GM12878 (cell line): ENCODE data around the gene GNB3. TPM values are rescaled to one million over a fixed set of nuclear protein-coding genes. Genes with fewer than 3 reads are reported as not detected.

Source experiments
- BCL3 ChIP-seq: IDR thresholded peaks from 2 replicates; pipeline ENCODE4 v1.6.1; 2011; ENCODE audit warnings: borderline replicate concordance, low read depth, mild to moderate bottlenecking, moderate library complexity, low read length; ENCODE audit not compliant: insufficient read depth, poor library complexity, severe bottlenecking
- BMI1 ChIP-seq: fragments of 450-650 bp; IDR thresholded peaks from 2 replicates; pipeline ENCODE4 v1.6.1; 2016; ENCODE audit warnings: mild to moderate bottlenecking, moderate library complexity, borderline replicate concordance
- BRCA1 ChIP-seq: IDR thresholded peaks from 2 replicates; pipeline ENCODE4 v1.6.1; 2011; ENCODE audit warnings: low read depth, low read length, improper control_type of control experiment
- CHD1 ChIP-seq: IDR thresholded peaks from 2 replicates; pipeline ENCODE4 v1.6.1; 2012; ENCODE audit warnings: low read depth, low read length, improper control_type of control experiment
- CREB1 ChIP-seq: IDR thresholded peaks from 2 replicates; pipeline ENCODE4 v1.6.1; 2012; ENCODE audit warnings: low read depth, mild to moderate bottlenecking, inconsistent platforms
- HDAC2 ChIP-seq: fragments of 200-600 bp; sonication (generic); IDR thresholded peaks from 2 replicates; pipeline ENCODE4 v1.6.1; 2017
- HDGF ChIP-seq: fragments of 450-650 bp; IDR thresholded peaks from 2 replicates; pipeline ENCODE4 v1.6.1; 2016; ENCODE audit warnings: antibody characterized with exemption
- IRF5 ChIP-seq: fragments of 450-650 bp; IDR thresholded peaks from 2 replicates; pipeline ENCODE4 v1.6.1; 2017; ENCODE audit warnings: borderline replicate concordance
- REST ChIP-seq: IDR thresholded peaks from 2 replicates; pipeline ENCODE4 v1.6.1; 2012; ENCODE audit warnings: mild to moderate bottlenecking, low read depth, low read length
- SIN3A ChIP-seq: IDR thresholded peaks from 2 replicates; pipeline ENCODE4 v1.6.1; 2012; ENCODE audit warnings: low read depth, low read length, improper control_type of control experiment
- SKIL ChIP-seq: fragments of 450-650 bp; IDR thresholded peaks from 2 replicates; pipeline ENCODE4 v1.6.1; 2017; ENCODE audit warnings: mild to moderate bottlenecking, low read depth, inconsistent platforms; ENCODE audit not compliant: poor library complexity, severe bottlenecking
- SRF ChIP-seq, 2 experiments: IDR thresholded peaks; 2 replicates each; pipeline ENCODE4 v1.6.1; 2011; ENCODE audit warnings: low read depth in 2 of 2, low read length in 2 of 2, mild to moderate bottlenecking in 1 of 2, moderate library complexity in 1 of 2
- SUPT20H ChIP-seq: IDR thresholded peaks from 2 replicates; pipeline ENCODE4 v1.6.1; 2011; ENCODE audit warnings: low read depth, mild to moderate bottlenecking, low read length, moderate library complexity, borderline replicate concordance; ENCODE audit not compliant: control insufficient read depth
- TAF1 ChIP-seq: IDR thresholded peaks from 2 replicates; pipeline ENCODE4 v1.6.1; 2011; ENCODE audit warnings: mild to moderate bottlenecking, low read depth, low read length, borderline replicate concordance
- TCF7 ChIP-seq: IDR thresholded peaks from 2 replicates; pipeline ENCODE4 v1.6.1; 2014; ENCODE audit warnings: antibody characterized with exemption, borderline replicate concordance
- YY1 ChIP-seq: IDR thresholded peaks from 2 replicates; pipeline ENCODE4 v1.6.1; 2011; ENCODE audit warnings: low read depth, mild to moderate bottlenecking, low read length
- polyA plus RNA-seq, 11 experiments: library from polyadenylated mRNA; depleted of rRNA in 4 of 11; unstranded in 6 of 11; stranded (reverse) in 5 of 11; fragments of >200 nt; fragmentation: Nextera tagmentation in 4 of 11; fragmentation: Illumina TruSeq in 1 of 11; extraction: Ambion mirVana in 4 of 11; extraction: Trizol in 1 of 11; gene quantifications; 1 replicate in 1 of 11; 2 replicates in 10 of 11; pipeline versions ENCODE4 v1.2.1 to v1.2.3, GENCODE V29; 2011 to 2016; ENCODE audit warnings: inconsistent platforms in 2 of 11, missing spikeins in 2 of 11, low read depth in 1 of 11
- total RNA-seq, 4 experiments: library from RNA; depleted of rRNA in 3 of 4; stranded (reverse); fragments of >200 nt in 3 of 4; fragmentation: Illumina TruSeq in 1 of 4; extraction: Trizol in 1 of 4; gene quantifications; 2 replicates each; pipeline versions ENCODE4 v1.2.1 to v1.2.3, GENCODE V29; 2013 to 2021
- TF ChIP-seq, protein P1 (sequence below): fragments of 450-650 bp; IDR thresholded peaks from 2 replicates; pipeline ENCODE4 v1.6.1; 2017; ENCODE audit warnings: low read depth, mild to moderate bottlenecking, moderate library complexity

The GNB3 gene
- total and polyA plus RNA-seq, 10 of the 15 experiments (the other 5 are each of a cell fraction or from before 2014, with no cell fraction given) = 0.05 to 1.1 (median 0.36) TPM

GRCh38 chr12:6890789-6891645 lies 50.3 kb downstream of the GNB3 start (continued):
- TF ChIP-seq SKIL (no peak), BMI1 (no peak), HDAC2 (no peak), TCF7 (no peak), TAF1 (peak; percentile 87), BRCA1 (no peak), YY1 (peak; percentile 82), HDGF (no peak), CREB1 (0 out of 2 replicates have a peak, but pooled peaks have one; percentile 48), SIN3A (0 out of 2 replicates have a peak, but pooled peaks have one; percentile 43), BCL3 (peak; percentile 48), SUPT20H (no peak), SRF (IDR thresholded peaks at IDR 0.05; ENCODE audit: low read depth in 2 of 2, low read length in 2 of 2) (no peak), IRF5 (no peak), REST (no peak), CHD1 (no peak)
- TF ChIP-seq, protein P1, sequence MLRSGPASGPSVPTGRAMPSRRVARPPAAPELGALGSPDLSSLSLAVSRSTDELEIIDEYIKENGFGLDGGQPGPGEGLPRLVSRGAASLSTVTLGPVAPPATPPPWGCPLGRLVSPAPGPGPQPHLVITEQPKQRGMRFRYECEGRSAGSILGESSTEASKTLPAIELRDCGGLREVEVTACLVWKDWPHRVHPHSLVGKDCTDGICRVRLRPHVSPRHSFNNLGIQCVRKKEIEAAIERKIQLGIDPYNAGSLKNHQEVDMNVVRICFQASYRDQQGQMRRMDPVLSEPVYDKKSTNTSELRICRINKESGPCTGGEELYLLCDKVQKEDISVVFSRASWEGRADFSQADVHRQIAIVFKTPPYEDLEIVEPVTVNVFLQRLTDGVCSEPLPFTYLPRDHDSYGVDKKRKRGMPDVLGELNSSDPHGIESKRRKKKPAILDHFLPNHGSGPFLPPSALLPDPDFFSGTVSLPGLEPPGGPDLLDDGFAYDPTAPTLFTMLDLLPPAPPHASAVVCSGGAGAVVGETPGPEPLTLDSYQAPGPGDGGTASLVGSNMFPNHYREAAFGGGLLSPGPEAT = peak; percentile 32; the same call in 1 of the 2 replicates
